Karpas-422 (cell line): ENCODE results near the gene NDE1. TPM values are rescaled to one million over a fixed set of nuclear protein-coding genes. Genes with fewer than 3 reads are reported as not detected.
A peak's percentile ranks its signal among the peaks of the same experiment; 100 is the strongest.

Source experiments
- DNase-seq: peaks from one replicate; pipeline ENCODE4 v3.0.0-alpha.2; 2015
- H2AFZ ChIP-seq: fragments of 200-600 bp; sonication (generic); 2 replicates; pipeline ENCODE4 v1.6.1; 2014; ENCODE audit warnings: antibody characterized with exemption, low read length, mixed read lengths
- H3K27ac ChIP-seq: fragments of 200-600 bp; sonication (generic); 2 replicates; pipeline ENCODE4 v1.5.1; 2014; ENCODE audit warnings: mild to moderate bottlenecking, low read length, moderate library complexity
- H3K27me3 ChIP-seq: fragments of 200-600 bp; sonication (generic); 2 replicates; pipeline ENCODE4 v1.6.1; 2014; ENCODE audit warnings: low read length, mixed read lengths
- H3K36me3 ChIP-seq: fragments of 200-600 bp; sonication (generic); 2 replicates; pipeline ENCODE4 v1.6.1; 2014; ENCODE audit warnings: low read length, mixed read lengths; ENCODE audit not compliant: insufficient read depth
- H3K4me1 ChIP-seq: fragments of 200-600 bp; sonication (generic); 2 replicates; pipeline ENCODE4 v1.6.1; 2014; ENCODE audit warnings: mild to moderate bottlenecking, low read length, mixed read lengths
- H3K4me2 ChIP-seq: fragments of 200-600 bp; sonication (generic); 2 replicates; pipeline ENCODE4 v1.6.1; 2014; ENCODE audit warnings: low read length, low read depth, mild to moderate bottlenecking; ENCODE audit not compliant: poor library complexity, severe bottlenecking
- H3K4me3 ChIP-seq: fragments of 200-600 bp; sonication (generic); 2 replicates; pipeline ENCODE4 v1.5.1; 2014; ENCODE audit warnings: mild to moderate bottlenecking, antibody characterized with exemption, low read length, mixed read lengths
- H3K79me2 ChIP-seq: fragments of 200-600 bp; sonication (generic); 2 replicates; pipeline ENCODE4 v1.6.1; 2014; ENCODE audit warnings: mild to moderate bottlenecking, low read length, mixed read lengths
- H3K9ac ChIP-seq: fragments of 200-600 bp; sonication (generic); 2 replicates; pipeline ENCODE4 v1.6.0; 2014; ENCODE audit warnings: low read length
- H3K9me2 ChIP-seq: fragments of 200-600 bp; sonication (generic), shearing (Covaris generic); replicated peaks from 2 replicates; pipeline ENCODE4 v1.6.0; 2014; ENCODE audit warnings: mild to moderate bottlenecking, low read length, moderate library complexity; ENCODE audit not compliant: insufficient read depth
- H3K9me3 ChIP-seq: fragments of 300-700, 200-600 bp; sonication (generic); 2 replicates; pipeline ENCODE4 v1.6.1; 2014; ENCODE audit warnings: low read length, mixed read lengths
- H4K20me1 ChIP-seq: fragments of 200-600 bp; sonication (generic); 2 replicates; pipeline ENCODE4 v1.6.1; 2014; ENCODE audit warnings: mild to moderate bottlenecking, antibody characterized with exemption, low read length, low read depth; ENCODE audit not compliant: insufficient read depth
- total RNA-seq: library from RNA; depleted of rRNA; stranded (reverse); fragments of >200 nt; shearing (Covaris generic); gene quantifications from 2 replicates; pipeline ENCODE4 v1.2.3, GENCODE V29; 2014; ENCODE audit warnings: low replicate concordance

NDE1 gene
- total RNA-seq, 1 experiment from 2014 or later, result 39.4 TPM

GRCh38 chr16:15765880-15766279 is 115.8 kb downstream of the NDE1 start:
- Histone ChIP-seq H3K36me3 (no peaks in the 10 kb centered on the region), H3K9me3 (no peaks in the 10 kb centered on the region), H3K27ac (no peak overlapping the region), H4K20me1 (no peaks in the 10 kb centered on the region), H3K4me1 (peaks cover 11% of the 10 kb centered on the region), H3K4me3 (no peak overlapping the region), H3K79me2 (no peaks in the 10 kb centered on the region), H3K4me2 (no peak overlapping the region), H3K9ac (no peak overlapping the region), H3K27me3 (no peaks in the 10 kb centered on the region), H2AFZ (no peak overlapping the region), H3K9me2 (no peaks in the 10 kb centered on the region)
- peak; percentile 95 for DNase-seq

- Histone ChIP-seq H3K4me3 (no peak overlapping the region), H3K36me3 (no peaks in the 10 kb centered on the region), H4K20me1 (no peaks in the 10 kb centered on the region), H3K9ac (no peak overlapping the region), H2AFZ (no peak overlapping the region), H3K27me3 (no peaks in the 10 kb centered on the region), H3K4me1 (peaks cover 11% of the 10 kb centered on the region), H3K79me2 (no peaks in the 10 kb centered on the region), H3K9me2 (no peaks in the 10 kb centered on the region), H3K9me3 (no peaks in the 10 kb centered on the region), H3K4me2 (no peak overlapping the region), H3K27ac (no peak overlapping the region)
- no peak for DNase-seq
These were observed 116.9 kb downstream of the NDE1 start for GRCh38 chr16:15766918-15767317.

DNA sequence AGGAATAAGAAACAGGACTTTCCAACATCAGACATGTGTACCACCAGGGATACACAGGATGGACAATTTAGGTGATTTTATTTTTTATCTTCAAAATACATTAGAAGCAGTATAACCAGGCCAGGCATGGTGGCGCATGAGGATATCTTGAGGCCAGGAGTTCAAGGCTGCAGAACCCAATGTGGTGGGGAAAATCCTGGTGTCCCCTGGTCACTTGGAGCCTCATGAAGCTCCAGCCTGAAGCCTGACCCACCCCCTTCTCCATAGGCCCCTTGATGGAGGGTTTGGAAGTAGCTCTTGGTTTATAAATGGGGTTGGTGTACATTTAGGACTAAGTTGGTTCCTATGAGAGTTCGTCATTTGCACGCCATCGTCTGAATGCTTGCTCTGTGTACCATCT is 118.2 kb downstream of the NDE1 start:
- no peak for DNase-seq
- H3K9me2 ChIP-seq, result no peaks in the 10 kb centered on the region
- H3K4me2 ChIP-seq, result no peak overlapping the region
- H4K20me1 ChIP-seq, result no peaks in the 10 kb centered on the region
- no peak overlapping the region for H3K9ac ChIP-seq
- H3K4me1 ChIP-seq, result peaks cover 11% of the 10 kb centered on the region
- H3K9me3 ChIP-seq, result no peaks in the 10 kb centered on the region
- H3K27ac ChIP-seq, result no peak overlapping the region
- H3K79me2 ChIP-seq, result no peaks in the 10 kb centered on the region
- no peaks in the 10 kb centered on the region for H3K27me3 ChIP-seq
- H3K36me3 ChIP-seq, result no peaks in the 10 kb centered on the region
- no peak overlapping the region for H2AFZ ChIP-seq
- H3K4me3 ChIP-seq, result no peak overlapping the region

GRCh38 chr16:15769239-15769638 is 119.2 kb downstream of the NDE1 start:
- Histone ChIP-seq H3K9ac (no peak overlapping the region), H3K27me3 (no peaks in the 10 kb centered on the region), H3K79me2 (no peaks in the 10 kb centered on the region), H3K27ac (no peak overlapping the region), H3K36me3 (no peaks in the 10 kb centered on the region), H3K4me2 (no peak overlapping the region), H3K4me3 (no peak overlapping the region), H3K9me2 (no peaks in the 10 kb centered on the region), H3K4me1 (peaks cover 6% of the 10 kb centered on the region), H3K9me3 (no peaks in the 10 kb centered on the region), H4K20me1 (no peaks in the 10 kb centered on the region), H2AFZ (no peak overlapping the region)
- DNase-seq, result no peak

DNA sequence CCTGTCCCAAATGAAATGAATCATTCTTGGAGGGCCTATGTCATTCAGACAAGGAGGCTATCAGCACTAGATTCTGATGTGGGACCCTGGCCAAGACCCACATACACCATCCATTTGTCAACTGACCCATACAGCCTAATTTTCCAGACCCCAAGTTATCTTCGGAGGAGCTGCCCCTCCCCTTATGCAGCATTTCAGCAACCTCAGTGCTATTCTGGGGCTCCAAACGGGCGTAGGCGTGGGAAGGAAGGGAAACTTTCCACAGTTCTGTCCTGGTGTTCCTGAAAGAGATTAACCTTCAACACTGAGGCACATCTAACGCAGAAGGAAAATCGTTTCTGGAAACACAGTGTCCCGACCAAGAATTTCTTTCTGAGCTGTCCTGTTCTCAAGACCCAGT is 120.1 kb downstream of the NDE1 start:
- Histone ChIP-seq H3K36me3 (no peaks in the 10 kb centered on the region), H3K4me1 (peaks cover 6% of the 10 kb centered on the region), H3K4me2 (no peak overlapping the region), H2AFZ (no peak overlapping the region), H3K9me2 (no peaks in the 10 kb centered on the region), H3K27ac (no peak overlapping the region), H3K4me3 (no peak overlapping the region), H3K9me3 (no peaks in the 10 kb centered on the region), H3K9ac (no peak overlapping the region), H3K27me3 (no peaks in the 10 kb centered on the region), H4K20me1 (no peaks in the 10 kb centered on the region), H3K79me2 (no peaks in the 10 kb centered on the region)
- DNase-seq, result no peak

DNA sequence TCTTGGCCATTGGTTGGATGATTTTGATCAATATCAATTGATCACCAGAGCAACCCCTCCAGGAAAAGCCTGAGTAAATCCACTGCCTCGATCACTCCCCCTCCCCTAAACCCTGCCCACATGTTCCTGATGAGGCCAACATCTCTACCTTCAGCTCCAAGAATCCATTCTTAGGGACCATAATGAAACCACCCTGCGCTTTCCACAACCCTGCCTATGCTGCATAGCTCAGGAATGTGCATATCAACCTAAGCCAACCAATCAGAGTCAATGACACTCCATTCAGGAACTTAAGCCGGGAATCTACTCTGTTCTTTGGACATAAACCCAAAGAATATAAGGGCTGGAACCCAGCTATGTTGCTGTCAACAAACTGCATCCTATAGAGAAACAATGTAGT is 120.5 kb downstream of the NDE1 start:
- DNase-seq, result no peak
- Histone ChIP-seq H3K27me3 (no peaks in the 10 kb centered on the region), H3K4me1 (peaks cover 6% of the 10 kb centered on the region), H3K9me2 (no peaks in the 10 kb centered on the region), H3K4me2 (no peak overlapping the region), H3K36me3 (no peaks in the 10 kb centered on the region), H3K4me3 (no peak overlapping the region), H3K27ac (no peak overlapping the region), H3K9me3 (no peaks in the 10 kb centered on the region), H4K20me1 (no peaks in the 10 kb centered on the region), H2AFZ (no peak overlapping the region), H3K79me2 (no peaks in the 10 kb centered on the region), H3K9ac (no peak overlapping the region)

- no peak for DNase-seq
- no peaks in the 10 kb centered on the region for H3K9me3 ChIP-seq
- H3K9me2 ChIP-seq, result no peaks in the 10 kb centered on the region
- no peaks in the 10 kb centered on the region for H3K4me1 ChIP-seq
- no peak overlapping the region for H3K9ac ChIP-seq
- no peaks in the 10 kb centered on the region for H3K36me3 ChIP-seq
- no peak overlapping the region for H3K27ac ChIP-seq
- H3K27me3 ChIP-seq, result no peaks in the 10 kb centered on the region
- H2AFZ ChIP-seq, result no peak overlapping the region
- no peaks in the 10 kb centered on the region for H3K79me2 ChIP-seq
- no peak overlapping the region for H3K4me3 ChIP-seq
- no peaks in the 10 kb centered on the region for H4K20me1 ChIP-seq
- H3K4me2 ChIP-seq, result no peak overlapping the region
These were observed 121.6 kb downstream of the NDE1 start for GRCh38 chr16:15771694-15772093.

- no peak for DNase-seq
- Histone ChIP-seq H4K20me1 (no peaks in the 10 kb centered on the region), H3K9ac (no peak overlapping the region), H3K4me1 (no peaks in the 10 kb centered on the region), H3K4me2 (no peak overlapping the region), H3K9me2 (no peaks in the 10 kb centered on the region), H3K27ac (no peak overlapping the region), H2AFZ (no peak overlapping the region), H3K9me3 (no peaks in the 10 kb centered on the region), H3K36me3 (no peaks in the 10 kb centered on the region), H3K4me3 (no peak overlapping the region), H3K79me2 (no peaks in the 10 kb centered on the region), H3K27me3 (no peaks in the 10 kb centered on the region)
These were observed 122.7 kb downstream of the NDE1 start for GRCh38 chr16:15772579-15773293.
